Fibroblast of skin of back (primary cell): ENCODE data around the gene PVR.
"Not testable (repeated sequence)": the region's sequence is repeated elsewhere in the genome, so short reads cannot be mapped to it uniquely, and the experiment has no call there.

Source experiments
- DNase-seq: peaks from one replicate; pipeline ENCODE4 v3.0.0-alpha.2; 2013

Gene PVR

GRCh38 chr19:44702551-44703176, 59.0 kb downstream of the PVR start:
- no peak for DNase-seq

GRCh38 chr19:44703336-44704078, 59.8 kb downstream of the PVR start:
- DNase-seq = no peak

GRCh38 chr19:44704982-44705381, 61.3 kb downstream of the PVR start:
- DNase-seq = no peak

GRCh38 chr19:44705502-44706010, 61.8 kb downstream of the PVR start:
- DNase-seq = no peak

GRCh38 chr19:44706506-44707236, 63.0 kb downstream of the PVR start:
- no peak for DNase-seq

- DNase-seq = no peak
Measured at GRCh38 chr19:44707794-44708193, 64.1 kb downstream of the PVR start.

- no peak for DNase-seq
Measured at GRCh38 chr19:44708940-44709339, 65.2 kb downstream of the PVR start.

- not testable (repeated sequence) for DNase-seq
Measured at GRCh38 chr19:44709434-44710266, 65.9 kb downstream of the PVR start.

- no peak for DNase-seq
Measured at GRCh38 chr19:44710483-44710882, 66.8 kb downstream of the PVR start.

GRCh38 chr19:44712864-44713515, 69.3 kb downstream of the PVR start:
- no peak for DNase-seq
